Tibial artery (tissue), 4 donors: ENCODE measurements around the gene FANCL.
"Not testable (repeated sequence)": the region's sequence is repeated elsewhere in the genome, so short reads cannot be mapped to it uniquely, and the experiment has no call there.

Experiments used
- DNase-seq, 2 donors: peaks; one replicate each; pipeline ENCODE4 v3.0.0-alpha.2; 2019
- H3K27ac ChIP-seq, 2 donors: fragments of 200-600 bp; sonication (generic) in 1 of 2; 1 replicate in 1 of 2; 2 replicates in 1 of 2; pipeline ENCODE4 v1.5.1; 2018 to 2019; ENCODE audit warnings: mild to moderate bottlenecking in 1 of 2
- H3K27me3 ChIP-seq, 2 donors: fragments of 200-600 bp; sonication (generic) in 1 of 2; one replicate each; pipeline versions ENCODE4 v1.5.1 to v1.6.0; 2016 to 2019
- H3K36me3 ChIP-seq, 3 donors: fragments of 200-600 bp; sonication (generic) in 2 of 3; one replicate each; pipeline ENCODE4 v1.5.1; 2016 to 2019; ENCODE audit warnings: mild to moderate bottlenecking in 2 of 3
- H3K4me1 ChIP-seq, 4 donors: fragments of 200-600 bp; sonication (generic) in 2 of 4; 1 replicate in 3 of 4; 2 replicates in 1 of 4; pipeline ENCODE4 v1.5.1; 2016 to 2019
- H3K4me3 ChIP-seq, 2 donors: fragments of 200-600 bp; sonication (generic) in 1 of 2; 1 replicate in 1 of 2; 2 replicates in 1 of 2; pipeline ENCODE4 v1.5.1; 2018 to 2019; ENCODE audit warnings: mild to moderate bottlenecking in 2 of 2
- H3K9me3 ChIP-seq, 3 donors: fragments of 200-600 bp; sonication (generic) in 1 of 3; one replicate each; pipeline ENCODE4 v1.5.1; 2016 to 2019
- CTCF ChIP-seq, 2 experiments: fragments of 200-600 bp in 1 of 2; fragments of 450-650 bp in 1 of 2; IDR thresholded peaks; one replicate each; pipeline ENCODE4 v1.5.1; 2017 to 2019; ENCODE audit warnings: antibody characterized with exemption in 2 of 2, mild to moderate bottlenecking in 1 of 2, moderate library complexity in 1 of 2
- intact Hi-C: fragments of 100-400 bp; cut with DNase I; formaldehyde crosslinking; loops from one replicate; pipeline ENCODE4 v1.15.0; 2023; ENCODE audit warnings: low total_unique reads

FANCL gene

GRCh38 chr2:58122540-58122939 is 118.6 kb downstream of the FANCL start:
- H3K4me3 ChIP-seq, result no peak overlapping the region
- H3K27ac ChIP-seq, result no peak overlapping the region
- intact Hi-C loops, result no loop called here
- TF ChIP-seq CTCF (IDR thresholded peaks at IDR 0.05), result no peak
- H3K36me3 ChIP-seq, result peaks cover 5 to 13% (median 12%) of the 10 kb centered on the region in 3 donors
- no peaks in the 10 kb centered on the region for H3K4me1 ChIP-seq
- H3K27me3 ChIP-seq, result no peaks in the 10 kb centered on the region
- H3K9me3 ChIP-seq, result no peaks in the 10 kb centered on the region
- no peak for DNase-seq

- no peak for DNase-seq
- Histone ChIP-seq H3K36me3 (peaks cover 5 to 13% (median 12%) of the 10 kb centered on the region in 3 donors), H3K9me3 (no peaks in the 10 kb centered on the region), H3K4me1 (no peaks in the 10 kb centered on the region), H3K27me3 (no peaks in the 10 kb centered on the region), H3K27ac (no peak overlapping the region), H3K4me3 (no peak overlapping the region)
- no peak for TF ChIP-seq CTCF (IDR thresholded peaks at IDR 0.05)
- intact Hi-C loops, result no loop called here
Measured at GRCh38 chr2:58122040-58122439, 119.1 kb downstream of the FANCL start.

GRCh38 chr2:58120626-58121229 is 120.4 kb downstream of the FANCL start:
- Histone ChIP-seq H3K4me1 (no peaks in the 10 kb centered on the region), H3K9me3 (no peaks in the 10 kb centered on the region), H3K27me3 (no peaks in the 10 kb centered on the region), H3K27ac (no peak overlapping the region), H3K36me3 (peaks cover 5 to 13% (median 12%) of the 10 kb centered on the region in 3 donors), H3K4me3 (no peak overlapping the region)
- no peak for TF ChIP-seq CTCF (IDR thresholded peaks at IDR 0.05)
- intact Hi-C loops, result no loop called here
- no peak for DNase-seq

GRCh38 chr2:58113563-58113962 is 127.6 kb downstream of the FANCL start:
- H3K36me3 ChIP-seq, H3K27ac ChIP-seq, H3K27me3 ChIP-seq, intact Hi-C loops, H3K9me3 ChIP-seq, H3K4me1 ChIP-seq, H3K4me3 ChIP-seq, DNase-seq: not testable (repeated sequence)

GRCh38 chr2:58110765-58111164 is 130.4 kb downstream of the FANCL start:
- DNase-seq, result no peak
- H3K4me1 ChIP-seq, result peaks cover 0 to 5% (median 0%) of the 10 kb centered on the region in 4 donors
- H3K27me3 ChIP-seq, result no peaks in the 10 kb centered on the region
- no peaks in the 10 kb centered on the region for H3K9me3 ChIP-seq
- H3K36me3 ChIP-seq, result no peaks in the 10 kb centered on the region
- intact Hi-C loops, result no loop called here
- no peak overlapping the region for H3K27ac ChIP-seq
- H3K4me3 ChIP-seq, result no peak overlapping the region
- TF ChIP-seq CTCF (IDR thresholded peaks at IDR 0.05), result no peak

GRCh38 chr2:58109481-58109880 is 131.6 kb downstream of the FANCL start:
- Histone ChIP-seq H3K4me3 (no peak overlapping the region), H3K9me3 (no peaks in the 10 kb centered on the region), H3K27me3 (no peaks in the 10 kb centered on the region), H3K27ac (no peak overlapping the region), H3K4me1 (peaks cover 0 to 5% (median 0%) of the 10 kb centered on the region in 4 donors), H3K36me3 (no peaks in the 10 kb centered on the region)
- no peak for DNase-seq
- no peak for TF ChIP-seq CTCF (IDR thresholded peaks at IDR 0.05)
- intact Hi-C loops, result no loop called here
